BLaER1 treated with 17β-estradiol and CSF1 and Interleukin-3, amounts not matched to agents 10 nM and 100 nM (cell line): Measurements from ENCODE around the gene METTL5.

Source experiments
- H3K27ac ChIP-seq, 11 experiments: shearing (Covaris generic); formaldehyde crosslinking; 2 replicates each; pipeline ENCODE4 v1.8.1; 2022
- H3K27me3 ChIP-seq, 11 experiments: shearing (Covaris generic); formaldehyde crosslinking; 2 replicates each; pipeline ENCODE4 v1.8.1; 2022
- H3K36me3 ChIP-seq, 11 experiments: shearing (Covaris generic); formaldehyde crosslinking; 2 replicates each; pipeline ENCODE4 v1.8.1; 2022
- H3K4me1 ChIP-seq, 10 experiments: shearing (Covaris generic); formaldehyde crosslinking; 2 replicates each; pipeline ENCODE4 v1.8.1; 2022
- H3K4me2 ChIP-seq, 11 experiments: shearing (Covaris generic); formaldehyde crosslinking; 2 replicates each; pipeline ENCODE4 v1.8.1; 2022
- H3K4me3 ChIP-seq, 10 experiments: shearing (Covaris generic); formaldehyde crosslinking; 2 replicates each; pipeline ENCODE4 v1.8.1; 2022
- H3K9ac ChIP-seq, 11 experiments: shearing (Covaris generic); formaldehyde crosslinking; 2 replicates each; pipeline ENCODE4 v1.8.1; 2022
- H3K9me3 ChIP-seq, 11 experiments: shearing (Covaris generic); formaldehyde crosslinking; replicated peaks in 1 of 11; 2 replicates each; pipeline ENCODE4 v1.8.1; 2022
- H4K20me1 ChIP-seq, 11 experiments: shearing (Covaris generic); formaldehyde crosslinking; 2 replicates each; pipeline ENCODE4 v1.8.1; 2022
- Cebpa-rat ChIP-seq, 11 experiments: shearing (Covaris generic); IDR thresholded peaks; 2 replicates each; pipeline ENCODE4 v1.8.1; 2022

Gene METTL5

GRCh38 chr2:169767243-169767888, 57.3 kb downstream of the METTL5 start:
- TF ChIP-seq Cebpa-rat (IDR thresholded peaks at IDR 0.05): no peak
- H3K9me3 ChIP-seq: peaks cover 0 to 10% (median 3%) of the 10 kb centered on the region in 11 experiments; a peak in 7 of 22 replicates
- H3K4me1 ChIP-seq: peaks cover 0 to 21% (median 9%) of the 10 kb centered on the region in 10 experiments; a peak in 9 of 20 replicates
- H3K4me2 ChIP-seq: no peak overlapping the region
- H3K36me3 ChIP-seq: peaks cover 0 to 9% (median 0%) of the 10 kb centered on the region in 11 experiments; a peak in 5 of 22 replicates
- no peak overlapping the region for H3K27ac ChIP-seq
- H3K27me3 ChIP-seq: no peaks in the 10 kb centered on the region
- H4K20me1 ChIP-seq: no peaks in the 10 kb centered on the region
- no peak overlapping the region for H3K9ac ChIP-seq
- H3K4me3 ChIP-seq: no peak overlapping the region

GRCh38 chr2:169765523-169765922, 59.2 kb downstream of the METTL5 start:
- no peak overlapping the region for H3K4me3 ChIP-seq
- H4K20me1 ChIP-seq: no peaks in the 10 kb centered on the region
- H3K27ac ChIP-seq: no peak overlapping the region
- peaks cover 0 to 13% (median 0%) of the 10 kb centered on the region in 11 experiments; a peak in 5 of 22 replicates for H3K36me3 ChIP-seq
- no peak for TF ChIP-seq Cebpa-rat (IDR thresholded peaks at IDR 0.05)
- peaks cover 0 to 14% (median 5%) of the 10 kb centered on the region in 11 experiments; a peak in 7 of 22 replicates for H3K9me3 ChIP-seq
- H3K4me2 ChIP-seq: no peak overlapping the region
- H3K27me3 ChIP-seq: no peaks in the 10 kb centered on the region
- H3K9ac ChIP-seq: no peak overlapping the region
- H3K4me1 ChIP-seq: peaks cover 0 to 8% (median 0%) of the 10 kb centered on the region in 10 experiments; a peak in 7 of 20 replicates

- Histone ChIP-seq H3K9ac (no peak overlapping the region), H3K9me3 (peaks cover 0 to 6% (median under 1%) of the 10 kb centered on the region in 11 experiments; a peak in 4 of 22 replicates), H4K20me1 (no peaks in the 10 kb centered on the region), H3K4me3 (no peak overlapping the region), H3K27ac (no peak overlapping the region), H3K36me3 (peaks cover 0 to 9% (median 0%) of the 10 kb centered on the region in 11 experiments; a peak in 5 of 22 replicates), H3K4me1 (no peaks in the 10 kb centered on the region), H3K4me2 (no peak overlapping the region), H3K27me3 (no peaks in the 10 kb centered on the region)
- TF ChIP-seq Cebpa-rat (IDR thresholded peaks at IDR 0.05): no peak
Measured at GRCh38 chr2:169761970-169762292, 62.8 kb downstream of the METTL5 start.
